Hippocampal formation (tissue), 2 donors: ENCODE measurements around the gene HIF3A.
A peak's percentile ranks its signal among the peaks of the same experiment; 100 is the strongest.
"Not testable (repeated sequence)": the region's sequence is repeated elsewhere in the genome, so short reads cannot be mapped to it uniquely, and the experiment has no call there.

Source experiments
- DNase-seq, 2 donors: peaks; one replicate each; lab custom pipeline; 2025; lab: John Stamatoyannopoulos, UW

The HIF3A gene

DNA sequence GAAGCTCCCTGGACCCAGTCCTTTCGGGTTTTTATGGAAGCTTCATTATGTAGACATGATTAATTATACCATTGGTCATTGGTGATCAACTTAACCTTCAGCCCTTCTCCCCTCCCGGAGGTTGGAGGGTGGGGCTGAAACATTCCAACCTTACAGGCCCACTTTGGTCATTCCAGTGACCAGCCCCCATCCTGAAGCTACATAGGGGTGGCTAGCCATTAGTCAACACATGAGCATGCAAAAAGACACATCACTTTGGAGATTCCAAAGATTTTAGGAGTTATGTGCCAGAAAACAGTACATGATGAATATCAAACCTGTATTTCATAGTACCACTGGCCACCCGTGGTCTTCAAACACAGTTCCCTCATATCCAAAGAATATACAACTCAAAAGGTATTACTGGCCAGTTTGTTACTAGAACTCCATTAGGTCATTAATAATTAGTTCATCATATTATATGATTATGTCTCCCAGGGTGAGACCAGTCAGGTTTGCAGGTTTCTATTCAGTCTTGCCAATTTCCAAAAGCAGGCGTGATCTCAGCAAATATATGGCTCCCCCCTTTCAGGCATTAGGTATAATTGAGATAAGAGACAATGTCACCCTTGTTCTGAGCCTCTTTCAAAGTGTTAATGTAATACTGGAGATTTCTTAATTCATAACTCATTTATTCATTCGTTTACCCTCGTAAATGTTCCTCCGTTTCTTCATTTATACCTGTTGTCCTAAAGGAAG lies 61.2 kb downstream of the HIF3A start:
- DNase-seq: no peak

DNA sequence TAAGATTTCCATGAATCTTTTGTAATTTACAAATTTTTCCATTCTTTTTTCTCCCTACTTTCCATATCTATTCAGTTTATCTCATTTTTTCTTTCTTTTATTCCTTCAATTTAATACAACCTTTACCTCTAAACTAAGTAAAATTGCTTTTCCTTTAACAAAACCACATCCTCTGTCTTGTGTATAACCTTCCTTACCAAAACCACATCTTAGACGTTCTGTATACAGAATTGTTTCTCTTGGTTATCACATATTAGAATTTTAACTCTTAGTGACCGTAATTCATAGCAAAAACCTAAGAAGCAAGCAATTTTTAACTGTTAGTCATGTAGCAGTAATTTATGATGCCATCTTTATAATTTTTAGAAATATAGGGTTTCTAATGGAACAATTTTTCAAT lies 65.1 kb downstream of the HIF3A start:
- DNase-seq: no peak

DNA sequence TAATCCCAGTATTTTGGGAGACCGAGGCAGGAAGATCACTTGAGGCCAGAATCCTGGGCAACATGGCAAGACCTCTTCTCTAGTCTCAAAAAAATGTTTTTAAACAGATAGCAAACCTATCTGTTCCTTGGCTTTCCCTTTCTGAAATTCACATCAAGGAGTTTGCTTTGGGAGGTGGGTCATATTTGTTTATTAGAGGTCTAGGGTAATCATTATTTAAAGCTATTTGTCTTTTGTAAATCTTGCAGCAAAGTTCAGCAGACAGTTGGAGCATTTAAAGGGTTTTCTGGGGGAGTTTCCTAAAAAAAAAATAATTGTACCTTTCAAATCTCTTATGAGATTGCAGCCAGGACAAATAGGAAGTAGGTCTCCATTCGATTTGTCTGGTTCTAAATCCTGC lies 67.5 kb downstream of the HIF3A start:
- DNase-seq: no peak

DNA sequence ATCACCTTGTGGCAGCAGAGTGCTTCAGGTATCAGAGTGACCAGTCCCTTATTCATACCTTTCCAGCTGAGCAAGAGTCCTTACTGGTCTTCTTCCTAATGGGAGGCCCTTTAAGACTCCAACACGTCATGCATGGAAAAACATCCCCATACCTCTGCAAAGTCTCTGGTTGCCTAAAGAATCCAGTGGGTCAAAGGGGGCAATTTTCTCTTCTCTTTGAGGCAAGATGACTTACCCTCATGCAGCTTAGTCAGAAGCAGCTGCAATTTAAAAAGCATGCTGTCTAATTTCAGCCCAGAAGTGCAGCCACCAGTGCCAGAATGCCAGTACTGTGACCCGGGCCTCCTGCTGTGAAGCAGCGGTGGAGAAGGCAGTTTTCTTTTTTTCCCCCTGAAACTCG lies 68.7 kb downstream of the HIF3A start:
- no peak for DNase-seq

DNA sequence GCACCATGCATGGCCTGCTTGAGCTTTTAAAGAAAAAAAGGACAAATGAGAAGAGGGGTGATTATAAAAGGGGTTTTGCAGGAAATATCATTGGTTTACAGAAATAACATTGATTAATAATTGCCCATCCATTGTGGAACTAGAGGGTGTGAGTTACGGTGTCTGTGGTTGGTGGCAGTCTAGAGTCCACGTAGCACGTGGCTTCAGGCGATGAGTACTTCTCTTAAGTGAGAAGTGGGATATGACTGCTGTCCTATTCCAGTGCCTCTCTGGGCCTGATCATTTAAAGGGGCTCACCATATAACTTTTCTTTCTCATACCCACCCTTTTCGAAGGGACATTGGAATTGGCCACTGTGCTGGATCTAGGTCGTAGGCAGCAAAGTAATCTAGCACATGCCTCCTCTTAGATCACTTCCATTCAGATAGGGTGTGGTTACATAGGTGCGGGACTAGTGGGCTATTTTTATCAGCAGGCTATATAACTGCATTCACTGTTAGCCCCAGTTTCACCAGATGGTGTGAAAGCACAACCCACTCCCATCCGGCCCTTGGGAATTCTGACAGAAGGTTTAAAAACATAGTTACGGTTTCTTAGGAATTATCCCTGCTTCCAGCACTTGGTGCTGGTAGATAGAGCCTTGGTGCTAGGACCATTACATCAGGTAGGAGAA lies 69.9 kb downstream of the HIF3A start:
- DNase-seq: peak in 1 of 2 donors; percentile 36

DNA sequence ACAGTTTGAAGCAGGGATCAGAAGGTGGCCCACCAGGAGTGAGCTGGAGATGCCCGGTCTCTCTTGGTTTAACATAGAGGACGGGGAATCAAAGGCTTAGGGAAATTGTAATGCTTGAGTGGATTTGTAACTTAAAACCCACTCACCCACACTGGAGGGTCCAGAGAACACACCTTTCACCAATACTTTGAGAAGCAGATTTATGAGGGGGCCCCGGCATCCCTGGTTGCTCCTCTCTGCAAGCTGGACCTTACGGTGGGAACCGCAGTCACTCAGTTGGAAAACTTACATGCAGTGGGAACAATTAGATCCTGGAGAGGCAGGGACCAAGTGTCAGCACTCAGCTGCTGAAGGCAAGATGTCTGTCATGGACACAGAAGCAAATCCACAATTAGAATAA lies 70.6 kb downstream of the HIF3A start:
- DNase-seq: no peak

DNA sequence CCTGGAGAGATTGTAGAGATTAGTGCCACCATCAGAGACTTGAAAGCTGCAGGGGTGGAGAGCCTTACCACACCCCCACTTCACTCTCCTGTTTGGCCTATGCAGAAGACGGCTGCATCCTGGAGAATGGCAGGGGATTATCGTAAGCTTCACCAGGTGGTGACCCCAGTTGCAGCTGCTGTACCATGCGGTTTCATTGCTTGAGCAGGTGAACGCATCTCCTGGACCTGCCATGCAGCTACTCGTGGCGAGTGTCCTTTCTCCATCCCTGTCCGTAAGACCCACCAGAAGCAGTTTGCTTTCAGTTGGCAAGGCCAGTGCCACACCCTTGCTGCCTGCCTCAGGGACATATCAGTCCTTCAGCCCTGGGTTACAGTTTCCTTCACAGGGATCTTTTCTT lies 71.3 kb downstream of the HIF3A start:
- DNase-seq: no peak

DNA sequence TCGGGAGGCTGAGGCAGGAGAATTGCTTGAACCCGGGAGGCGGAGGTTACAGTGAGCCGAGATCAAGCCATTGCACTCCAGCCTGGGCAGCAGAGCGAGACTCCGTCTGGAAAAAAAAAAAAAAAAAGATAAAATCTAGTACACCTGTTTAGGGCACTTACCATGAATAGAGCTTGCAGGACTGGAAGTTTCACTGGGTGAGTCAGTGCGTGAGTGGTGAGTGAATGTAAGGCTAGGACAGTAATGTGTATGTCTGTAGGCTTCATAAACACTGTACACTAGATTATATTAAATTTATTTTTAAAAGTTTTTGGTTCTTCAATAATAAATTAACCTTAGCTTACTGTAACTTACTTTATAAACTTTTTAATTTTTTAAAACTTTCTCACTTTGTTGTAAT lies 73.0 kb downstream of the HIF3A start:
- DNase-seq: no peak

DNA sequence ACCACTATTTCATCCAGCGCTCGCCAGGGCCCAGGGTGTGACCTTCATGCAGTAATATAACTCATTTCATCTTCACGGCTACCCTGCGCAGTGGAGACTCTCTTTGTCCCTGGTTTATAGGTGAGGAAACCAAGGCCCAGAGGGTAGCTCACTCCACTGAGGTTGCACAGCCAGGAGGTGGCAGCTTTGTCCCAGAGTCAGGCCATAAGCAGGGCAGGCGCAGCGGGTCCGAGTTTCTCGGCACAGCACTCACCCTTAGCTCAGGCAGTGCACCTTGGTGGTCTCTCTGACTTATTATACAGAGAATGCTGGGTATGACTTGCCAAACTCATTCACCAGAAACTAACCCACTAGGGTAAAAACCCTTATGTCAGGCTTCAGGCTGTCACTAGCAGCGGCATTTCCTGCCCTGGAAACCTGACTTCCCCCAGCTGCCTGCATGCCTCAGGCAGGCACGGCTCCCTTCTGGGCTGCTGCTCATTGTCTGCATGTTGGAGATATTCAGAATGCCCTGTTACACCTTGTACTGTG lies 74.6 kb downstream of the HIF3A start:
- DNase-seq: no peak

DNA sequence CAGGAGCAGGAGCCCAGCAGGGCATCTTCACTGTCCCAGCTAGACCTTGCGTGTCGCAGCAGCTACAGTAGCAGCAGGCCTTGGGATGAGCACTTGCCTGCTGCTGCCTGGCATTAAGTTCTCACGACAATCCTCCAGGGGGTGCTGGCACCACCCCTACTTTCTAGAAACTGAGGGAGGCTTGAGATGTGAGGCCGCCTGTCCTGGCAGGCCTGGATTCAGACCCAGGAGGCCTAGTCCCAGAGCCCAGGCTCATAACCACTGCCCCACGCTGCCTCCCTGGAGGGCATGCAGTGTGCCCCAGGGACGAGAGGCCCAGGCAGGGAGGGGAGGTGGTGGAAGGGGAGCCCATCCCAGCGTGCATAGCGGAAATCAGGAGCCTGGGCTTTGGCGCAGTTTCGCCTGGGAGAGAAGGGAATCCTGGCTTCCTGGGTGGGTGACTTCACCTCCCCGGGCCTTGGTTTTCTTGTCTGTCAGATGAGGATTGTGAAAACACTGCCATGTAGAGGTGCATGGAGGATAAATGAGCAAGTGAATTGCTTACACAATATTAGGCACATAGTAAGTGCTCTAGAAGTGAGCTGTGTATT lies 76.2 kb downstream of the HIF3A start:
- no peak for DNase-seq

DNA sequence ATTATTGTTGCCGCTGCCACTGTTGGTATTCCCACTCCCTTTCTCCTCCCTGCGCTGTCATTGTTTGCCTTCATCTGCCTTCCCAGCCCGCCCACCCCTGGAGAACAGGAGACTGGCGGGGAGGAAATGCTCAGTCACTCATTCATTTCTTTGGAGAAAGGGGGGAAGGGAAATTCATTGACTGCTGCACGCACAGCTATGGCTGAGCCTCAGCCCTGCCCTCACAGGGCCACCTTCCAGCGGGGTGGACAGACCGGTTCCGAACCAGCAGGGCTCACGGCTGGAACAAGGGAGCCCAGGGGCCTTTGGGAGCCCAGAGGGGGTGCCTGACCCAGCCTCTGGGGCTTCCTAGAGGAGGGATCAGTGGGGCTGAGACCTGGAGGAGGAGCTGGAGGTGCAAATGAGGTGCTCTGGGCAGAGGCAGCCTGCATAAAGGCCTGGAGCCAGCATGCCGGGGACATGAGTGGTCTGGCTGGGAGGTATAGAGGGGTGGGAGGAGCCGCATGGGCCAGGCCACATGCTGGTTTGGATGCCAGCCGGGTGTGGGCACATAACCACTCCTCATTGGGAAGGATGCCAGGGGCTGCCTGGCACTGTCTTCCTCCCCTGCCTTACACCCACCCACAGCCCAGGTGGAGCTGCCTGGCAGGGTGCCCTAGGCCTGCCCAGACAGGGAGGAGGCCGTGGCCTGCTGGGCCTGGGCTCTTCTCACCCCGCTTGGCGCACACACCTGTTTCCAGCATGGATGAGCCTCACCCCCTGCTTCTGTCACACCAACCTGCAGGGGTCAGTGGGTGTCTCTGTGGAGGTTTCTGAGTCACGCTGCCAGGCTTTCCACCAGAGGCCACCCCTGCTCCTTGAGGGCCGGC lies 76.9 kb downstream of the HIF3A start:
- DNase-seq: no peak

DNA sequence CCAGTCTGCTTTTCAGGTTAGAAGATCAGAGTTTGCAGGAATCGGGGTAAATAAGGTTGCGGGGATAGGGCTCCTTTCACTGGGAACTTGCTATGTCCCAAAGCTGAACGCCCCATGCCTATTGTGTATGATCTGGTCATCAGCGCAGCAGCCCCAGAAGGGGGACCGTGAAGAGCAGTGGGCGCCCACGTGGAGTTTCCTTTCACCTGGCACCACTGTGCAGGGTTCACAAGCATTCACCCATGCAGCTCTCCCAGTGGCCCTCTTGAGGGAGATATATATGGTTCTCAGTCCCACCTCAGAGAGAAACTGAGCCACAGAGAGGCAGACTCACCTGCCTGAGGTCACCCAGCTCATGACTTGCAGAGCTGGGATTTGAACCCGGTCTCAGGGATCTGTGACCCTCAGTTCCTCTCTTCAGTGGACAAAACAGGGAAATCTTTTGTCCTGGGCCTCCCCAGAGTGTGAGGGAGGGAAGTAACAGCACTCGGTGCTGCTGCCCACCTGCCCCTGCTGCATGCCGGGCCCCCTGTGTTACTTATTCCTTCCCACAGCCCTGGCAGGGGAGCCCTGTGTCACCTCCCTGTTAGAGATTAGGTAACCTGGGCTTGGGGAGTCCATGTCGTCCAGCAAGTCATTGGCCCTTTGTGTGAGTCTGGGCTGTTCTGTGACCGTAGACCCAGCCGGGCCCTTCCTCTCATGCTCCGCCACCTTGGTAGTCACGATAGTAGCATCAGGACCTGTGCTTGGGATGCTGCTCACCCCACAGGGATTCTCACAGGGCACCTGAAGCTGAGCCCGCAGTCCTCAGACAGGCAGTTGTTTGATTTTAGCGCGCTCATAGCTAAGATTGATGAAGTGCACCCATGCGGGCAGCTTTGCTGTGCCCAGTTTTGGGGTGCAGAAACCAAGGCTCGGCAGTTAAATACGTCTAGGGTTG lies 78.0 kb downstream of the HIF3A start:
- no peak for DNase-seq

DNA sequence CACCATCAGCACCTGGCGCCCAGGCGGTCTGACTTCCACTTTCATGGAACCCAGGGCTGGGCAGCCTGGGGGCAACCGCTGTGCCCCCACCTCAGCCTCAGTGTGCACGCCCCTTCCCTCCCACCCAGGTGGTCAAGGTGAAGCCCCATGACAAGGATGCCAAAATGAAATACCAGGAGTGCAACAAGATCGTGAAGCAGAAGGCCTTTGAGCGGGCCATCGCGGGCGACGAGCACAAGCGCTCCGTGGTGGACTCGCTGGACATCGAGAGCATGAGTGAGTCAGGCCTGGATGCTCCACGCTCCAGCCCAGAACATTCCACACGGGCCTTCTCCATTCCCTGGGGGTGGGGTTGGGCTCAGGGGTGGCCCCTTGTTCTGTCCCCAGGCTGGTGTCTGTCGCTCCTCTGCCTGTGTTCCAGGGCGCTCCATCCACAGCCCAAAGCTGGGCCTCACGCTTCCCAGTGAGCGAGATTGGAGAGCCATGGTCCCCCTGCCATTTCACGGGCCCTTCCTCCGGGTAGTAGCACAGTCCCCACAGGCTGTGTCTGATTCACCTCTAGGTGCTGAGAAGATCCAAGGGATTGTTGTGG lies 78.7 kb downstream of the HIF3A start:
- DNase-seq: not testable (repeated sequence)

DNA sequence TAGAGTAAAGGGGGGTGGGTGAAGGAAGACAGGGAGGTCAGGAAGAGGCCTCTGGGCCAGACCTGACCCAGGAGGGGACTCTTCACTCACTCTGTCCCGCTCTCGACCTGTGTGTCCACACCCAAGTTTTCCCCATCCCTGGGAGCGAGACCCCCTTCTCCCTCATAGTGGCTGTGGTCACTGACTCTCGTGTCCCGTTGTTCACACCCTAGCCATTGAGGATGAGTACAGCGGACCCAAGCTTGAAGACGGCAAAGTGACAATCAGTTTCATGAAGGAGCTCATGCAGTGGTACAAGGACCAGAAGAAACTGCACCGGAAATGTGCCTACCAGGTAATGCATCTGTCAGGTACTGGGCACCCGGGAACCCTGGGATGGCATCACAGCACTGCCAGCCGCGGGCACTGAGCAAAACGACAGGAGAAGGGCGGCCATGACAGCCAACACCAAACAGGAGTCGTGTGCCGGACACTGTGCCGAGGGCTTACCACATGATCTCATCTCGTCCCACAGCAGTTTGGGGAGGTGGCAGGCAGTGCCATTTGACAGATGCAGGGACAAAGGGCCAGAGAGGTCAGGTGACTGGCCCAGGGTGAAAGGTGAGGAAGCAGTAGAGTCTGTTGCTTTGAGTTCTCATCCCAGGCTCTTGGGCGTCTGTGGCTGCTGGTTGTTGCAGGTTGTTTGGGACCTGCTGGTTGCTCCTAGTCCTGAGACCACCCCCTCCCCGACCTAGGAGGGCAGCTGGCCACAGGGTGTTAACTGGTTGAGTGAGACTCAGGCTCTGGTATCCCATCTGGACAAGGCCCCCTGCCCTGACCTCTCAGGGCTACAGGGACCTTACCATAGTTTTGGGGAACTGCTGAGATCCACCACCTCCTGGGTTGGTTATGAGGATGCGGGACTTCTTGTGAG lies 79.7 kb downstream of the HIF3A start:
- no peak for DNase-seq

DNA sequence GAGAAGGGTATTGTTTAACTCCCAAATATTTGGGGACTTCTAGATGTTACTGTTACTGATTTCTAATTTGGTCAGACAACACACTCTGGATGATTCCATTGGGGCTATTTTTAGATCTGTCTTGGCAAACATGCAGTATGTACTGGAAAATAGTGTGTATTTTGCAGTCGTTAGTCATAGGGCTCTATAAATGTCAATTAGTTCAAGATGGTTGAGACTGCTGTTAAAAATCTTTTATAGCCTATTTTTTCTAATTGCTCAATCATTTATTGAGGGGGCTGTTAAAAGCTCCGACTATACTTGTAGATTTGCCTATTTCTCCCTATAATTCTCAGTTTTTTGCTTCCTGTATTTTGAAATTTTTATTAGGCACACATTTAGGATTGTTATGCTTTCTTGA lies 81.4 kb downstream of the HIF3A start:
- DNase-seq: peak in 1 of 2 donors; percentile 8

DNA sequence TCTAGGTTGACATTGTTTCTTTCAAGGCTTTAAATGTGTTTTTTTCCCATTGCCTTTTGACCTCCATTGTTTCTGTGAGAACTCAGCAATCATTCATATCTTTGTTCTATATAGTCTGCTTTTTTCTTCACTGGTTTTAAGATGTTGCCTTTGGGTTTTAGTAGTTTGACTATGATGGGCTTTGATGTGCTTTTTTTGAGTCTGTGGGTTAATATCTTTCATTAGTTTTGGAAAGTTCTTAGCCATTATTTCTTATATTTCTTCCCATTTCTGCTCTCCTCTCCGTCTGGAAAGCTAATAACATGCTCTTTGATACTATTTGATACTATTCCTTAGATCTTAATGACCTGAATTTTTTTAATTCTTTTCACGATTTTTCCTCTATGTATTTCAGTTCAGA lies 83.8 kb downstream of the HIF3A start:
- DNase-seq: no peak

DNA sequence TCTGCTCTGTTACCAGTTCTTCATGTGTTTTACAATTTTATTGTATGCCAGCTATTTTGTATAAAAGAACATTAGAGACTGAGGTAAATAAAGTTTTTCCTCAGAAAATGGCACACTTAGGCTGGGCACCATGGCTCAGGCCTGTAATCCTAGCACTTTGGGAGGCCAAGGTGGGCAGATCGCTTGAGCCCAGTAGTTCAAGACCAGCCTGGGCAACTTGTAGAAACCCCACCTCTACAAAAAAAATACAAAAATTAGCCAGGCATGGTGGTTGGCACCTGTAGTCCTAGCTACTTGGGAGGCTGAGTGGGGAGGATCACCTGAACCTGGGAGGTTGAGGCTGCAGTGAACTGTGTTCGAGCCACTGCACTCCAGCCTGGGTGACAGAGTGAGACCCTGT lies 84.5 kb downstream of the HIF3A start:
- DNase-seq: no peak

DNA sequence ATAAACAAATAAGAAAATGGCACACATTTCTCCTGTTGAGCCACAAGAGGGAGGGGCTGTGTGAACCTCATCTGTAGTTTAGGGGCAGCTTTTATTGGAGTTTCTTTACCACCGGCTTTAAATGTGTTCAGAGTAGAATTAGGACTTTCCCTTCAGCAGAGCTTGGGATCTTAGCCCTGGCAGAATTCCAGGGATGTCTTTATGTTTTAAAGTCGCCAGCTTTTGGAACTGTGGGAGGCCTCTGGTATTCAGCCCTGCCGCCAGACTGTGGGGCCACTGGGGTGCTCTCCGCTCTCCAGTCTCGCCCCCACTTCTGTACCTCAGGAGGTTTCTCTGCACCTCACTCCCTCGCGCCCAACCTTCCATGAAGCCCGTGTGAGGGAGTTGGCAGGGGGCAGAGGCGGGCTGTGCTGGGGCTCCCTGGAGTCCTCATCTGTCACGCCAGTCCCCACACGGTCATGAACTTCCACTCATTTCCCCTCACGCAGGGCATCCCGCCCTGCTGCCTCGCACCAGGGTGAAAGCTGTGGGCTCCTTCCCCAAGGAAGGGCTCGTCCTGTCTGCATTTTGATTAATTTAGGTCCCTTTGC lies 85.0 kb downstream of the HIF3A start:
- DNase-seq: no peak

DNA sequence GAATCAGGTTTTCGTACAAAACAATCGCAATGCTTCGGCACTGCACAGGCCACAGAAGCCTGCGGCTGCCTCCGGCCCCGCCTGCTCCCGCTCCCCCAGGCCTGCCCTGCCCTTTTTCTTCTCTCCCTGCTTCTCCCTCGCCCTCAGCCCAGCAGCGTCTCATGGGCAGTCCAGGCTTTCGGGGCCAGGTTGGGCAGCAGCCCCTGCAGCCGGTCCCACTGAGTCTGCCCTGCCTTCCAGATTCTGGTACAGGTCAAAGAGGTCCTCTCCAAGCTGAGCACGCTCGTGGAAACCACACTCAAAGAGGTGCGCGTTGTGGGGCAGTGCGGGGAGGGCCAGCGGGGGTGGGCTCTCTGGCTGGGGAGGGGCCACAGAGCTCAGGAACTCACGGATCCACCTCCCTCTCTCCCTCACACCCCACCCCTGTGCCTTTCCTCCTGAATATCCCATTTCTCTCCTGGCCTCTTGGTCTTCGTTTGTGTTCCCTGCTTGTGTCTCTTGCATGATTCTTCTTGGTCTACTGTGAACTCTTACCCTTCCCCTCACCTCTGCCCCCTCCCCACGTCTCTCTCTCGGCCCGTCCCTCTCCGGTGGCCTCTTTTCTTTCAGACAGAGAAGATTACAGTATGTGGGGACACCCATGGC lies 86.5 kb downstream of the HIF3A start:
- no peak for DNase-seq
